ENCODE measurements around the gene C6orf47.
A peak's percentile ranks its signal among the peaks of the same experiment; 100 is the strongest.
"Not testable (repeated sequence)": the region's sequence is repeated elsewhere in the genome, so short reads cannot be mapped to it uniquely, and the experiment has no call there.

The C6orf47 gene, protein sequence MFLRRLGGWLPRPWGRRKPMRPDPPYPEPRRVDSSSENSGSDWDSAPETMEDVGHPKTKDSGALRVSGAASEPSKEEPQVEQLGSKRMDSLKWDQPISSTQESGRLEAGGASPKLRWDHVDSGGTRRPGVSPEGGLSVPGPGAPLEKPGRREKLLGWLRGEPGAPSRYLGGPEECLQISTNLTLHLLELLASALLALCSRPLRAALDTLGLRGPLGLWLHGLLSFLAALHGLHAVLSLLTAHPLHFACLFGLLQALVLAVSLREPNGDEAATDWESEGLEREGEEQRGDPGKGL

DNA sequence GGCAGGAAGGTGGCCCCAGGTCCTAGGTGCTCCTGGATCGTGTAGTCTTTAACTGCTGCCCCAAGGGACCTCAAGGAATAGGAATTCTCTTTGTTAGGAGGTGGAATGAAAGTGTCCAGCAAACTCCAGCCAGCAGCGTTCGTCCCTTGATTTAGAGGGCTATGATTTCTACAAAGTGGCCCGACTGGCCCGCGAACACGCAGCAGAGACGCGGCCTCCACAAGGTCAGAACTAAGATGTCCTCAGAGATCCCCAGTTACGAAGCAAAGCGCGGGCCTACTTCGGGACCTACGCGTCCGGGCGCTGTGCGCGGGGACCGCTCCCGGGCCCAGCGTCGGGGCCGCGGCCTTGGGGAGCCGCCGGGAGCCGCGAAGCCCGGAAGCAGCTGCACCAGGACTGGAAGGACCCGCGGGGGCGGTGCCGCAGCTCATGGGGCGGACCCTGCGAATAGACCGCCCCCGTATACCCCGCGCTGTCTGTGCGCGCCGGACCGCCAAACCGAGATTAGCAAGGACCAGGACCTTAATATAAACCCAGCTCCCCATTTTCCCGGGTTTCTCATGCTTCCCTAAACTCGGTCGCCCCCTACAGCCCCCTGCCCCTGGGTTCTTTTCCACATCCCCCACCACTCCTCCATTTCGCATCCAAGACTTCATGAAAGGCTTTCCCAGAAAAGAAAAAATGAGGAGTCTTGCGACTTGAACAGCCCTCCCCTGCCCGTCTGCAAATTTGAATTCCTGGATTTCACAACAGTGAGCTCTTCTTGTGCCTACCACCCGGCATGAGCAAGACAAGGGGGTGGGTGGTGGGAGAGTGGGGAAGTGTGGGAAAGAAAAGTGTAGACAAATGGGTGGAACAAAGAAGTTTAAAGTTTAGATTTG lies at the start of gene C6orf47:
C6orf47 (minus strand) TSS at position 398 of the 881 bp plus-strand sequence. CDS start 831 bp downstream, outside the sequence.
- DNase-seq, result peak; percentile 38

DNA sequence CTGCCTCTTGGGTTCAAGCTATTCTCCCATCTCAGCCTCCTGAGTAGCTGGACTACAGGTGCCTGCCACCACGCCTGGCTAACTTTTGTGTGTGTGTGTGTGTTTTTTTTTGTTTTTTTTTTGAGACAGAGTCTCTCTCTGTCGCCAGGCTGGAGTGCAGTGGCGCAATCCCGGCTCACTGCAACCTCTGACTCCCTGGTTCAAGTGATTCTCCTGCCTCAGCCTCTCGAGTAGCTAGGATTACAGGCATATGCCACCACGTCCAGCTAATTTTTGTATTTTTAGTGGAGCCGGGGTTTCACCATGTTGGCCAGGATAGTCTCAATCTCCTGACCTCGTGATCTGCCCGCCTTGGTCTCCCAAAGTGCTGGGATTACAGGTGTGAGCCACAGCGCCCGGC lies 48.6 kb upstream of the C6orf47 start:
- DNase-seq, result not testable (repeated sequence)

- DNase-seq, result no peak
These were observed 47.6 kb upstream of the C6orf47 start for GRCh38 chr6:31708224-31708623.

- no peak for DNase-seq
These were observed 47.1 kb upstream of the C6orf47 start for GRCh38 chr6:31707701-31708100.

DNA sequence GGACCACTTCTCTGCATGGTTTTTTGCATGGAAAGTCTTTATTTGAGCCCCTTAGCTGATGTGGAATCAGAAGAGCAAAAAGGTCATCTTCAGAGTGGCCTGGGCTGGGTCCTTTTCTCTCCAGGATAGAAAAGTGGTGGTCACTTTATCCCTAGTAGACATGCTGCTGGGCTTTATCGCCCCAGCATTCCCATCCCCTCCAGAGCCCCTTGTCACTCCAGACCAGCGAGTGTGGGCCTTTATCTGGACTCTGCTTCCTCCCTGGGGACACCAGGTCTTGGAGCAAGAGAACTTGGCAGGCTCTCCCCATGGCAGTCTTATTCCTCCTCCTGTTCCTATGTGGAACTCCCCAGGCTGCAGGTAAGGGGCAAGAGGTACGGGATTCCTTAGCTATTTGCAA lies 46.0 kb upstream of the C6orf47 start, which contains the start of gene LY6G6F:
LY6G6F (plus strand) TSS at position 268 of the 400 bp plus-strand sequence; CDS start at position 309, 41 bp downstream.
- DNase-seq, result no peak

DNA sequence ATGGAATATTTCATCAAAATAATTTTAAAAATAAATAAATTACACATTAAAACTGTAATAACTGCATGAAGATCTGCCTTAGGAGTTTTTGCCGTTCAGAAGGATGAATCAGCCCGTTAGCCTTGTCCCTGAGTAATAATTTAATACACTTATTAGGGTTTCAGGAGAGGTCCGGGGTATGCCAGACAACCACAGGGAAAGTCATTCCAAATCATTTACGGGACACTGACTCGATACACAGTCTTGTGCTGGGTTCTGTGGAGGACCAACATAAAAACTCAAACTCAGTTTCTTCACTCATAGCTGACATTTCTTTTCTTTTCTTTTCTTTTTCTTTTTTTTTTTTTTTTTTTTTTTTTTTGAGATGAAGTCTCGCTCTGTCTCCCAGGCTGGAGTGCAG lies 45.4 kb upstream of the C6orf47 start:
- no peak for DNase-seq

GRCh38 chr6:31702819-31703716 lies 42.5 kb upstream of the C6orf47 start, which contains the start of gene ABHD16A:
ABHD16A (minus strand) TSS chr6:31703324; CDS start chr6:31703281, 43 bp downstream.
- peak; percentile 71 for DNase-seq

DNA sequence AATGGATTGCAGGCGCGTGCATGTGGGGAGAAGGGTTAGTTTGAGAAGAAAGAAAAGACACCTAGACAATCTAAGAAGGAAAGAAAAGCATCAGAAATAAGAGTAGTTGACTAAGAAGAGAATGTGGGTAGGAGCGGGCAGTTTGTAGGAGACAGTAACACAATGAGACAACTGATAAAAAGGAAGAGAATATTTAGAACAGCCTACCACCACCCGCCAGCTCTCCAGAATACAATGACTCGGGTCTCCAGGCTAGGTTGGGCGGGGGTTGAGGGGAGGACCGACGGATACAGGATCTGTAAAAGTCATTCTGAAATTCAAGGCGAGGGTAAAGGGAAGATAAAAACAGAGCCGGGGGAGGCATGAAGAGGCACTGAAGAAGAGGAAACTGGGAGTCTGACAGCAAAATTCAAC lies 41.8 kb upstream of the C6orf47 start:
- no peak for DNase-seq

DNA sequence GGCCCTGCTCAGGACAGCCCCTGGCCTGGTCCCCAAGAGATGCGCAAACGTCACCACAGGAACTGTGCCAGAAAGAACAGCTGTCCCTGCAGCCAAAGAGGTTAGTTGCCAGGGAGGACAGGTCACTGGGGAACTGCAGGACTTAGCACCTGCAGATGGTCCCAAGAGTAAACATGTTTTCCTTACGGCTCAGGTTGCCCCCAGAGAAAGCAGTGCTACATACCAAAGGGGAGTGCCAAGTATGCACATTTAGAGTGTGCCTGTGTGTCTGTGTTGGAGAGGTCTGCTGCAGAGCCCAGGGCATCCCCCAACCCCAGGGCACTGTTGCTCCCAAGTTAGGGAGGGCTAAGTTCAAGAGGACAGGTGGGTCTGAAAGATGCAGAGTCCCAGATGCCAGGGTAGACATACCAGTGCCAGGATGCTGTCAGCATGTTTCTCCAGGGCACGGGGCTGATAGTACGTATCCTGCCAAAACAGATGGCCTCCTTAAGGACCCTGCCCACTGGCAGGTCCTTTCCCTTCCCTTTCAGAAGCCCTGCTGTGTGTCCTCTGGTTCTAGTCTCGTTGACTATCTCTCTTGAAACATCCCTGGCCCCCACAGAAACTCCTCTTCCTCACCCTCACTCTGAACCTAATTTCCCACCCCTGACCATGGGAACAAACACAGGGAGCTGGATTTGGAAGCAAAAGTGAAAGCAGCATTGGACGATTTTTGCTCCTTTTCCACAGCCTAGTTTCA lies 41.3 kb upstream of the C6orf47 start:
- no peak for DNase-seq

DNA sequence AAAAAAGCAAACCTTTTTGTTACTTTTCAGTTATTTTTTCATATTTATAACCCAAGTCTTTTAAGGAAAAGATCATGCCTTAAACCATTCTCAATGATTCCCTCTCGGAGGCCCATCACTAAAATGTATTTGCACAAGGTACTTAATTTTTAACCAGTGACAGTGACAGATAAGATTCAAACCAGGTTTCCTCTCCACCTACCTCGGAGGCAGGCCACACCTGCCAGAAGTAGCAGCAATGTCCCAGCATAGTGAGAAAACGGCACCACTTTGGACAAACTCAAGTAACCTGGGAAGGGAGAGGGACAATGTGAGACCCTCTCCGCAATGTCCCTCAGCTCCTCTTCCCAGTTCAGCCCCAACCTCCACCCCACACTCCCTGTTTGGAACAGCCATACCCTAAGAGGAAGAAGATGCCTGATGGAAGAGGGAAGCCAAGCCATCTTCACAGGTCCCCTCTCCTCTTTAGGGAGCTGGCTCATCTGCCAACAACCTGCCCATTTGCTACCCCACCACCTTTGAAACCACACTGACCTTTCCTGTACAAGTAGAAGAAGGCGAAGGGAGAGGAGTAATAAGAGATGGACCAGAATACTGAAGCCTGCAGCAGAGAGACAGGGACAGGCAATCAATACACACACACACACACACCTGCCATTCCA lies 40.3 kb upstream of the C6orf47 start:
- DNase-seq, result no peak

- no peak for DNase-seq
These were observed 37.0 kb upstream of the C6orf47 start for GRCh38 chr6:31697555-31697954.

GRCh38 chr6:31693535-31693934 lies 33.0 kb upstream of the C6orf47 start:
- DNase-seq, result no peak

GRCh38 chr6:31692886-31693285 lies 32.3 kb upstream of the C6orf47 start:
- DNase-seq, result no peak

- no peak for DNase-seq
These were observed 31.8 kb upstream of the C6orf47 start for GRCh38 chr6:31692353-31692752.

GRCh38 chr6:31691564-31692108 lies 31.1 kb upstream of the C6orf47 start:
- no peak for DNase-seq

DNA sequence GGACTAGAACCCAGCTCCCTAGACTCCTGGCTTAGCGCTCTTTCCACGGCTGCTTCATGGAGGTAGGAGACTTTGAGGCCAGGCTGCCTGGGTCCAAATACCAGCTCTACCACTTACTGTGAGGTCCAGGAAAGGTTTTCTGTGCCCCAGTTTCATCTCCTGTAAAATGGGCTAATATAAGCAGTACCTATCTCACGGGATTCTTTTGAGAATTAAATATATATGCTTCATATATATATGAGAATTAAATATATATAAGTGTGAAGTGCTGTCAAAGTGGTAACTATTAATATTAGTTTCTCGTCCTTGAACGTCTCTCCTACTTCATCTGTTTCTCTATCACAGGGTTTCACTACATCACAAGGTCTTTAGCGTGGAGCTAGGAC lies 30.5 kb upstream of the C6orf47 start:
- DNase-seq, result no peak

GRCh38 chr6:31690231-31691077 lies 29.9 kb upstream of the C6orf47 start:
- DNase-seq, result no peak

GRCh38 chr6:31689249-31690110 lies 28.9 kb upstream of the C6orf47 start:
- DNase-seq, result no peak

Data from NCI-H2107 (cell line).